ENCODE data around the gene TMEM100. TPM values are rescaled to one million over a fixed set of nuclear protein-coding genes. Genes with fewer than 3 reads are reported as not detected.

The TMEM100 gene
- total RNA-seq, 1 experiment from 2014 or later, result 0.31 TPM

DNA sequence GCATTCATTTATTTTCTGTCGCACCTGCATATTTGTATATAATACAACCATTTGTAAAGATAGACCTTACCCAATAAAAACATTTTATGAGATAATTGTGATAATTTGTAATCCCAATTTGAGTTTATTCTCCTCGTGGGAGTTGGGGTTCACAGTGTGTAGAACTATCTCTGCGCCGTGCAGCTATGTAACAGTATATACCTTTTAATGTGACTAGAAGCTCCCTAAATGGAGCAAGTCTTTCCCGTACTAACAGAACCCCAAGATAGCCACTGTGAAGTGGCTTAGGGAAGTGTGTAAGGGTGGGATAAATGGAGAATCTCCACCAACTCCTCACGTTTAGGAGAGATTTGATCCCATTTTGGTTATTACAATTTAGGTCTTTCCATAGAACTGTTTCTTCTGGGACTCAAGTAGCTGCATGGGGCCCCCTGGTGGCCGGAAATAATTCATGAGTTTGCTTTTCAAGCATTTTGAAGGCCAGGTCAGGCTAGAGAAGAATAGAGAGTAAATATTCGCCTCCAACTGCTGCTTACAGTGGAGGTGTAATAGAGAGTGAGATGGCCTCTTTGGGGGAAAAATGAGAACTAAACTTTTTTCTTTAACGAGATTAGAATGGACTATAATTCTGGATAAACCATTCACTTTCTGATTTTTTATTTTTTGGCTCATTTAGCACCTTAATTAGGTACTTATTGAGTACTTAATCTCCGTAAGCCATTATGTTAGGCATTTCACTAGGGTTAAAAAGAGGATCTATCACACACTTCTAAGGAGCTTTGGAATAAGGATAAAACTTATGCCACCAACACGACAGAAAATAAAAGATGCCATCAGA, 4.5 kb downstream of the TMEM100 start:
- no peaks in the 10 kb centered on the region for H3K27me3 ChIP-seq (ENCODE audit: control insufficient read depth, insufficient read depth, low read length)
- no peak for DNase-seq
- no peak overlapping the region for H3K4me3 ChIP-seq (ENCODE audit: insufficient read depth, low read depth, low read length)
- H3K36me3 ChIP-seq (replicated peaks; ENCODE audit: control insufficient read depth, insufficient read depth, low read length), result no peaks in the 10 kb centered on the region

DNA sequence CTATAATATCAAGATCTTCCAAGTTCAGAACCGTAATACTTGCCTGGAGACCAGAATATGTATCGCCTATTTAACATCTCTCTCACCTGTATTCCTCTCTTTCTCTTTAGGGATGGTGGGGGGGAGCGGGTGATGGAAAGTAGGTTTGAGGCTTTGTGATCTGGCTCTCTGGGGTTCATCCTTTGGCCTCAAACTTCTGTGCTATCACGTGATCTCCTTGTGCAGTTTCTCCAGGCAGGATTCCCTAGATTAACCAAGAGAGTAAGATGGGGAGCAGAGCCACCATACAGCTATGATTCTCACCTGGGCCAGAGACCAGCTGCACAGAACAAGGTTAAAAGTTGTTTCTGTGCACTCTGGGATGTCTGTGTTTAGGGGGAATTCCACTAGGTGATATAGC, 5.2 kb downstream of the TMEM100 start:
- no peaks in the 10 kb centered on the region for H3K27me3 ChIP-seq (ENCODE audit: control insufficient read depth, insufficient read depth, low read length)
- H3K4me3 ChIP-seq (ENCODE audit: insufficient read depth, low read depth, low read length), result no peak overlapping the region
- no peaks in the 10 kb centered on the region for H3K36me3 ChIP-seq (replicated peaks; ENCODE audit: control insufficient read depth, insufficient read depth, low read length)
- DNase-seq, result no peak

DNA sequence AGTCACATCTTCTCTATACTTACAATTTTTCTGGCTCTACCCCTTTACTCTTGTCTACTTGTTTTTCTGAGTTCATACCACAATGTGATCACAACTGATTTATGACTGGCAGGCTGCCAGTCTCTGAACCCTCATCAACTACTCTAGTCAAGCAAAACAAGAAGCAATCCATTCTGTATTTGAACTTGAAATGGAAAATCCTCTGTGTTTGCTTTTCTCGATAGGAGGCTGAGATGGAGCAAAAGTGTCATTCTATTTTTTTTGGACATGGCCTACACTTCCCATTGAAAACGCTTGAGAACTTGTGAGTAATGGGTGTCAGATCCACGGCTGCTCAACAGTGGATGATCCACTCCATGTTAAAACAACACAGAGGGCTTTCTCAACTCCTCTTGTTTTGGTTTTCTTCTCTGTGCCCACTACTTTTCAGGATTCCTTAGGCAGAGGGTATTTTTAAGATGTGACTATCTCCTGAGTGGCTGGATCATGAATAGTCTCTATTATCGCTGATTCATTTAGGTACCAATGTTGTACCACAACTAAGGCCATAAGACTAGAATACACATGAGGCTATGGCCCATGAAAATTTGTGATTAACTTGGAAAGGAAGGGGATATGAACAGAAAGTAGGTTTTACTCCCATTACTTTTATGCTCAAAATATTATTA, 11.7 kb downstream of the TMEM100 start:
- H3K27me3 ChIP-seq (ENCODE audit: control insufficient read depth, insufficient read depth, low read length), result no peaks in the 10 kb centered on the region
- H3K4me3 ChIP-seq (ENCODE audit: insufficient read depth, low read depth, low read length), result no peak overlapping the region
- DNase-seq, result no peak
- no peaks in the 10 kb centered on the region for H3K36me3 ChIP-seq (replicated peaks; ENCODE audit: control insufficient read depth, insufficient read depth, low read length)

DNA sequence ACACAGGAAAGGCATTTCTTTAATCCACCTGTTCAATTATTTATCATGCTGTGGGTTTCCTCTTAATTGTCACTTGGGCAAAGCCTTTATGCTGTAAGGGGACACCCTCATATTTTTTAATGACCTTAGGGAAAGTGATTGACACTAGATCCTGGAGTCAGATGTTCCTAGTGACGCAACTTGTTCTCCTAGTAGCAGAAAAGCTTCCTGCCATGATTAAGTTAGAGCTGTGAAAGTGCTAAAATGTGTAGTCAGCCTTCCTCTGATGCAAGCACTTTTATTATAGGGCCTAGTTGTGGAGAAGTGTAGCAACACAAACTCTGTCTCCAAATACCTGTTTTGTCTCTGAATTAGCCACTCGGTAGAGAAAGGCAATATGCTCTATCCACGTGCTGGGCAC, 12.3 kb downstream of the TMEM100 start:
- Histone ChIP-seq H3K27me3 (ENCODE audit: control insufficient read depth, insufficient read depth, low read length) (no peaks in the 10 kb centered on the region), H3K36me3 (replicated peaks; ENCODE audit: control insufficient read depth, insufficient read depth, low read length) (no peaks in the 10 kb centered on the region), H3K4me3 (ENCODE audit: insufficient read depth, low read depth, low read length) (no peak overlapping the region)
- no peak for DNase-seq

GRCh38 chr17:55709984-55710383, 12.7 kb downstream of the TMEM100 start:
- Histone ChIP-seq H3K36me3 (replicated peaks; ENCODE audit: control insufficient read depth, insufficient read depth, low read length) (no peaks in the 10 kb centered on the region), H3K4me3 (ENCODE audit: insufficient read depth, low read depth, low read length) (no peak overlapping the region), H3K27me3 (ENCODE audit: control insufficient read depth, insufficient read depth, low read length) (no peaks in the 10 kb centered on the region)
- DNase-seq, result no peak

DNA sequence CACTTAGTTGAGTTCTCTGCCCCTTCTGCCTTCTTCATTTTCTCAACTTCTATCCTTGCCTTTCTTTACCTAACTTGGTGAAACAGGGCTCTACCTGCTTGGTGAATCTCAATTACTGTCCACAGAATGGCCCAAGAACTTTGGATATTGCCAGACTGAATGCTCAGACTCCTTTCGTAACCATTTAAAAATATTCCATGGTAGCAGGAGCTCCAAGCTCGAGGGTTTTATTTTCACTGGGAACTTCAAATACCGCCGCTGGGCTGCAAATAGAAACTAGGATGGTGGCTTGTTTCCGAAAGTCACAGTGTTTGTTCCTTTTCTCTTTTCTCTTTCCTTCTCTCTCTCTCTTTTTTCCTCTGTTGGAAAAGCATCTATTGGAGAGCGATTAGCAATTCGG, 13.2 kb downstream of the TMEM100 start:
- no peak for DNase-seq
- no peak overlapping the region for H3K4me3 ChIP-seq (ENCODE audit: insufficient read depth, low read depth, low read length)
- H3K36me3 ChIP-seq (replicated peaks; ENCODE audit: control insufficient read depth, insufficient read depth, low read length), result no peaks in the 10 kb centered on the region
- no peaks in the 10 kb centered on the region for H3K27me3 ChIP-seq (ENCODE audit: control insufficient read depth, insufficient read depth, low read length)

DNA sequence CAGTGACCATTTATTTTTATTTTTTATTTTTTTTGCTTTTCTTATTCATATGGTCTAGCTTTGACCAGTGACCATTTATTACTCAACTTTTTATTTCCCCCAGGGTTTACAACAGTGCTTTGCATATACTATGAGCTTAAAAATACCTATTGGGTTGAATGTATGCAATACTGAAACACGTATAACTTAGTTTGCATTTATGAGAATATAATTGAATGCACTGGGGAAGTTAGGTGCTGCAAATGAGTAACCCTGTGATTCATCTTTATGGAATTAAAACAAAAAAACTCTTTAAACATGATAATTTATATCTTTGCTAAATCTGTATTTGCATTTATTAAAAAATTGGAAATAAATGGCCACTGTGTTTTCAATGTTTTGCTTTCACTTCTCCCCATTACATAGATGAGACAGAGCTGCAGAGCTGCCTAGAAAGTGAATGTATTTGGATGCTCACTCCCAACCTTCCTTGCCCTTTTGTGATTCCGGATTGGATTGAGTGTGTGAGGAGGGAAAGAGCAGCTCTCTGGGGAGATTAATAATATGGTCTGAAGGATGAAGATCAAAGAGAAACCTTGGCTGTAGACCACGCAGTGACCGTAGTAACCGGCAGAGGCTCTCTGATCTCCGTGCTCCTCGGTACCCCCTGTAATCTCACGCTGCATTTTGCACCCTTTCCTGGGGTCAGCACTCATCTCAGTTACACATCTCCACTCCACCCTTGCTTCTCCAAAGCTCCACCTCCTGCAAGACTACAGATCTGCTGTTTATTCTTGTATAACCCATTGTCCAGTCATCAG, 14.3 kb downstream of the TMEM100 start:
- Histone ChIP-seq H3K27me3 (ENCODE audit: control insufficient read depth, insufficient read depth, low read length) (no peaks in the 10 kb centered on the region), H3K4me3 (ENCODE audit: insufficient read depth, low read depth, low read length) (no peak overlapping the region), H3K36me3 (replicated peaks; ENCODE audit: control insufficient read depth, insufficient read depth, low read length) (no peaks in the 10 kb centered on the region)
- no peak for DNase-seq

GRCh38 chr17:55706808-55707773, 15.6 kb downstream of the TMEM100 start:
- Histone ChIP-seq H3K4me3 (ENCODE audit: insufficient read depth, low read depth, low read length) (no peak overlapping the region), H3K36me3 (replicated peaks; ENCODE audit: control insufficient read depth, insufficient read depth, low read length) (no peaks in the 10 kb centered on the region), H3K27me3 (ENCODE audit: control insufficient read depth, insufficient read depth, low read length) (no peaks in the 10 kb centered on the region)
- DNase-seq, result peak; percentile 3

DNA sequence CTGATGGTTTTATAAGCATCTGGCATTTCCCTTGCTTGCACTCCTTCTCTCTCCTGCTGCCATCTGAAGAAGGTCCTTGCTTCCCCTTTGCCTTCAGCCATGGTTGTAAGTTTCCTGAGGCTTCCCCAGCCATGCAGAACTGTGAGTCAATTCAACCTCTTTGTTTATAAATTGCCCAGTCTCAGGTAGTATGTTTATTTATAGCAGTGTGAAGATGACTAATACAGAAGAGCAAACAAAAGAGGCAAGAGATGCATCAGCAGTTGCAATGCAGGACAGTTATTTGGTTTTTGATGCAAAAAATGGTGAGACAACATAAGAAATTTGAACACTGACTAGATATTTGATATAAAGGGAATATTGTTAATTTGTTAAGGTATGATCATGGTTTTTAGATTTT, 16.8 kb downstream of the TMEM100 start:
- no peaks in the 10 kb centered on the region for H3K27me3 ChIP-seq (ENCODE audit: control insufficient read depth, insufficient read depth, low read length)
- DNase-seq, result no peak
- H3K36me3 ChIP-seq (replicated peaks; ENCODE audit: control insufficient read depth, insufficient read depth, low read length), result no peaks in the 10 kb centered on the region
- H3K4me3 ChIP-seq (ENCODE audit: insufficient read depth, low read depth, low read length), result no peak overlapping the region

- no peaks in the 10 kb centered on the region for H3K36me3 ChIP-seq (replicated peaks; ENCODE audit: control insufficient read depth, insufficient read depth, low read length)
- H3K4me3 ChIP-seq (ENCODE audit: insufficient read depth, low read depth, low read length), result no peak overlapping the region
- no peaks in the 10 kb centered on the region for H3K27me3 ChIP-seq (ENCODE audit: control insufficient read depth, insufficient read depth, low read length)
- no peak for DNase-seq
Observed at GRCh38 chr17:55704401-55704800, 18.3 kb downstream of the TMEM100 start.

DNA sequence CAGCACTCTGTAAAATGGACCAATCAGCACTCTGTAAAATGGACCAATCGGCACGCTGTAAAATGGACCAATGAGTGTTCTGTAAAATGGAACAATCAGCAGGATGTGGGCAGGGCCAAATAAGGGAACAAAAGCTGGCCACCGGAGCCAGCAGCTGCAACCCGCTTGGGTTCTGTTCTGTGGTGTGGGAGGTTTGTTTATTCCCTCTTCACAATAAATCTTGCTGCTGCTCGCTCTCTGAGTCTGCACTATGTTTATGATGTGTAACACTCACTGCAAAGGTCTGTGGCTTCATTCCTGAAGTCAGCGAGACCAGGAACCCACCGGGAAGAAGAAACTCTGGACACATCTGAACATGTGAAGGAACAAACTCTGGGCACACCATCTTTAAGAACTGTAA, 20.5 kb downstream of the TMEM100 start:
- H3K36me3 ChIP-seq (replicated peaks; ENCODE audit: control insufficient read depth, insufficient read depth, low read length), result no peaks in the 10 kb centered on the region
- H3K4me3 ChIP-seq (ENCODE audit: insufficient read depth, low read depth, low read length), result no peak overlapping the region
- no peaks in the 10 kb centered on the region for H3K27me3 ChIP-seq (ENCODE audit: control insufficient read depth, insufficient read depth, low read length)
- DNase-seq, result no peak

- H3K27me3 ChIP-seq (ENCODE audit: control insufficient read depth, insufficient read depth, low read length), result no peaks in the 10 kb centered on the region
- no peaks in the 10 kb centered on the region for H3K36me3 ChIP-seq (replicated peaks; ENCODE audit: control insufficient read depth, insufficient read depth, low read length)
- no peak for DNase-seq
Observed at GRCh38 chr17:55699181-55699860, 23.3 kb downstream of the TMEM100 start.

GRCh38 chr17:55694286-55694910, 28.3 kb downstream of the TMEM100 start:
- H3K36me3 ChIP-seq (replicated peaks; ENCODE audit: control insufficient read depth, insufficient read depth, low read length), result no peaks in the 10 kb centered on the region
- no peak overlapping the region for H3K4me3 ChIP-seq (ENCODE audit: insufficient read depth, low read depth, low read length)
- no peak for DNase-seq
- H3K27me3 ChIP-seq (ENCODE audit: control insufficient read depth, insufficient read depth, low read length), result no peaks in the 10 kb centered on the region

More at GRCh38 chr17:55699181-55699860, 23.3 kb downstream of the TMEM100 start:
- H3K4me3 ChIP-seq (ENCODE audit: insufficient read depth, low read depth, low read length), result no peak overlapping the region
